PC-9 (cell line): ENCODE results near the gene FCHO1. TPM values are rescaled to one million over a fixed set of nuclear protein-coding genes. Genes with fewer than 3 reads are reported as not detected.

Experiments used
- BruUV-seq: library from RNA; stranded (reverse); fragments of 400-500 nt; replicated peaks from 2 replicates; lab custom pipeline; 2021; lab: Mats Ljungman, UMichigan
- CTCF ChIA-PET: fragments of 300-600 bp; sonication (Branson Sonifier 250); formaldehyde crosslinking; loops from one replicate; lab custom pipeline; 2022; ENCODE audit warnings: antibody characterized with exemption; lab: Charles Lee
- POLR2A ChIA-PET: fragments of 300-600 bp; sonication (Branson Sonifier 250); formaldehyde crosslinking; loops from one replicate; lab custom pipeline; 2022; ENCODE audit warnings: antibody characterized with exemption; ENCODE audit not compliant: unreplicated experiment; lab: Charles Lee
- DNase-seq, 2 experiments: peaks; one replicate each; pipeline versions ENCODE4 v3.0.0 to v3.0.0-alpha.2; 2015 to 2022; ENCODE audit warnings: mixed read lengths in 1 of 2
- H2AFZ ChIP-seq: fragments of 200-600 bp; sonication (generic); 2 replicates; pipeline ENCODE4 v1.8.1; 2017; ENCODE audit warnings: antibody characterized with exemption
- H3F3A ChIP-seq: fragments of 200-600 bp; sonication (generic); 2 replicates; pipeline ENCODE4 v1.8.1; 2017; ENCODE audit warnings: antibody characterized with exemption, mild to moderate bottlenecking, low read depth; ENCODE audit not compliant: insufficient read depth
- H3K27ac ChIP-seq: fragments of 200-600 bp; sonication (generic); 2 replicates; pipeline ENCODE4 v1.6.1; 2016; ENCODE audit warnings: mixed run types
- H3K27me3 ChIP-seq: fragments of 200-600 bp; sonication (generic); 2 replicates; pipeline ENCODE4 v1.6.1; 2016; ENCODE audit warnings: low read depth, mixed run types; ENCODE audit not compliant: insufficient read depth
- H3K36me3 ChIP-seq: fragments of 200-600 bp; sonication (generic); 2 replicates; pipeline ENCODE4 v1.6.1; 2016; ENCODE audit warnings: low read depth, mixed run types
- H3K4me1 ChIP-seq: fragments of 200-600 bp; sonication (generic); replicated peaks from 2 replicates; pipeline ENCODE4 v1.6.1; 2016; ENCODE audit warnings: mixed run types; ENCODE audit not compliant: insufficient read depth
- H3K4me2 ChIP-seq: fragments of 200-600 bp; sonication (generic); 2 replicates; pipeline ENCODE4 v1.6.1; 2017; ENCODE audit warnings: mixed run types
- H3K4me3 ChIP-seq: fragments of 200-600 bp; sonication (generic); 2 replicates; pipeline ENCODE4 v1.6.1; 2016; ENCODE audit warnings: mixed run types
- H3K79me2 ChIP-seq: fragments of 200-600 bp; sonication (generic); 2 replicates; pipeline ENCODE4 v1.6.1; 2017; ENCODE audit warnings: low read depth, mixed run types
- H3K9me2 ChIP-seq: fragments of 200-600 bp; sonication (generic); 2 replicates; pipeline ENCODE4 v1.8.1; 2017; ENCODE audit warnings: mild to moderate bottlenecking; ENCODE audit not compliant: insufficient read depth
- H3K9me3 ChIP-seq: fragments of 200-600 bp; sonication (generic); 2 replicates; pipeline ENCODE4 v1.8.1; 2016; ENCODE audit warnings: low read depth; ENCODE audit not compliant: insufficient read depth
- H4K20me1 ChIP-seq: fragments of 200-600 bp; sonication (generic); 2 replicates; pipeline ENCODE4 v1.8.1; 2017; ENCODE audit not compliant: insufficient read depth
- CTCF ChIP-seq: fragments of 200-600 bp; sonication (generic); conservative IDR thresholded peaks from 2 replicates; pipeline ENCODE4 v1.6.1; 2017; ENCODE audit warnings: mixed run types, antibody characterized with exemption, mild to moderate bottlenecking, moderate library complexity
- EZH2 ChIP-seq: fragments of 200-600 bp; sonication (generic); IDR thresholded peaks from 2 replicates; pipeline ENCODE4 v1.8.0; 2017; ENCODE audit warnings: antibody characterized with exemption, low read depth
- intact Hi-C: fragments of 100-400 bp; cut with micrococcal nuclease; formaldehyde crosslinking; loops from one replicate; pipeline ENCODE4 v1.10.0; 2022; ENCODE audit not compliant: unreplicated experiment
- total RNA-seq: library from RNA; stranded (reverse); gene quantifications from 2 replicates; pipeline ENCODE4 v1.2.3, GENCODE V29; 2021

Gene FCHO1
- total RNA-seq, 1 experiment from 2014 or later = 34.8 TPM

GRCh38 chr19:17733127-17733526, 18.1 kb upstream of the FCHO1 start:
- Histone ChIP-seq H3K4me1 (no peaks in the 10 kb centered on the region), H2AFZ (no peak overlapping the region), H4K20me1 (peaks cover 60% of the 10 kb centered on the region), H3F3A (peaks cover 25% of the 10 kb centered on the region), H3K9me3 (no peaks in the 10 kb centered on the region), H3K27ac (no peak overlapping the region), H3K36me3 (peaks cover 25% of the 10 kb centered on the region; the same call in 1 of the 2 replicates), H3K27me3 (no peaks in the 10 kb centered on the region), H3K79me2 (peaks cover 21% of the 10 kb centered on the region), H3K4me3 (no peak overlapping the region), H3K4me2 (no peak overlapping the region), H3K9me2 (no peaks in the 10 kb centered on the region)
- no TSS peak for BruUV-seq
- intact Hi-C loops = no loop called here
- ChIA-PET CTCF (no interaction called here), POLR2A (no interaction called here)
- TF ChIP-seq EZH2 (no peak), CTCF (no peak)
- DNase-seq = no peak

- Histone ChIP-seq H3K27ac (no peak overlapping the region), H4K20me1 (peaks cover 55% of the 10 kb centered on the region), H3F3A (peaks cover 32% of the 10 kb centered on the region), H3K79me2 (peaks cover 19% of the 10 kb centered on the region), H3K9me2 (no peaks in the 10 kb centered on the region), H3K4me3 (no peak overlapping the region), H3K4me1 (no peaks in the 10 kb centered on the region), H3K27me3 (no peaks in the 10 kb centered on the region), H3K9me3 (no peaks in the 10 kb centered on the region), H2AFZ (no peak overlapping the region), H3K36me3 (peaks cover 23% of the 10 kb centered on the region; the same call in 1 of the 2 replicates), H3K4me2 (no peak overlapping the region)
- intact Hi-C loops = no loop called here
- no TSS peak for BruUV-seq
- ChIA-PET CTCF (no interaction called here), POLR2A (no interaction called here)
- TF ChIP-seq CTCF = no peak
- no peak for DNase-seq
Observed at GRCh38 chr19:17734146-17734545, 17.1 kb upstream of the FCHO1 start.

GRCh38 chr19:17735410-17735809, 15.9 kb upstream of the FCHO1 start:
- ChIA-PET POLR2A (no interaction called here), CTCF (no interaction called here)
- Histone ChIP-seq H3K36me3 (0 out of 2 replicates have a peak, but pooled peaks cover 12% of the 10 kb centered on the region), H3K4me2 (no peak overlapping the region), H3F3A (peaks cover 33% of the 10 kb centered on the region), H3K79me2 (peaks cover 12% of the 10 kb centered on the region), H4K20me1 (peaks cover 42% of the 10 kb centered on the region), H2AFZ (no peak overlapping the region), H3K4me3 (no peak overlapping the region), H3K27me3 (no peaks in the 10 kb centered on the region), H3K9me3 (no peaks in the 10 kb centered on the region), H3K27ac (no peak overlapping the region), H3K4me1 (no peaks in the 10 kb centered on the region), H3K9me2 (no peaks in the 10 kb centered on the region)
- no peak for DNase-seq
- TF ChIP-seq CTCF (0 out of 2 replicates have a peak, but pooled peaks have one; percentile 25), EZH2 (no peak)
- BruUV-seq = no TSS peak
- intact Hi-C loops = no loop called here
